Measurements from ENCODE around the gene MAPKAPK2. TPM values are rescaled to one million over a fixed set of nuclear protein-coding genes. Genes with fewer than 3 reads are reported as not detected.
A peak's percentile ranks its signal among the peaks of the same experiment; 100 is the strongest.

MAPKAPK2 gene
- total and polyA plus RNA-seq, 2 experiments from 2014 or later: 7.5 to 63.3 TPM

DNA sequence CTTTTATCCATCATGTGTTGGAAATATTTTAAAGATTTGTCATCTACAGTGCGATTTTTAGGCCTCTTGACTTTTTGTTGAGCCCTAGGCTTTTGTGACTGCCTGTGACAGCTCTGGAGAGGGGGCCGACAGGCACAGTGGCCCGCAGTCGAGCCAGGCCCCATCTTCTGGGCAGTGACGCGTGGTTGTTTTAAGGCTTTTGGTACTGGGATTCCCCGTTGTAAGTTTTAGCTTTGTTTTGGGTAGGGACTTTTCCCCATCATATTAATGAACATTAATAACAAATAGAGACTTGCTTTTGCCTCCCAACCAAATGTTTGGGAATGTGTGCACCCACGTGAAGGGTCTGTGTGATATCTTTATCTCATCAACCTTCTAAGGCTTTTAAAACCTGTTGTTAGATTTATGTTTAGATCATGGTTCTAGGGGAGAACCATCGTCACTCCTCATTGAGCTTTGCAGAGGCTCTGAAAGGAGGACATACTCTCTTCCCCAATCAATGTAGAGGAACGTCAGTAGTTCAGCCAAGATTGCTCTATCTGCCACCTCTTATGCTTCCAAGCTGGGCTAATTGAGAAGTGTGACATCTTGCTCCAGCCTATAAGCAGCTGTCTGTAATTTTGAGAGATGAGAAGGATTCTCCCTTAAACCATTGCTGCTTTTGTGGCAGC lies 34.6 kb downstream of the MAPKAPK2 start:
- no peak overlapping the region for H3K4me3 ChIP-seq
- H3K9me3 ChIP-seq (ENCODE audit: low read depth): no peaks in the 10 kb centered on the region
- H3K79me2 ChIP-seq (ENCODE audit: insufficient read depth): peaks cover 98% of the 10 kb centered on the region
- no peak overlapping the region for H2AFZ ChIP-seq
- 0 out of 2 replicates have a peak, but pooled peaks cover 3% of the 10 kb centered on the region for H3K36me3 ChIP-seq (ENCODE audit: low read depth)
- no peak for DNase-seq
- H3K27ac ChIP-seq: no peak overlapping the region
- no peak overlapping the region for H3K4me2 ChIP-seq (ENCODE audit: unreplicated experiment)
- H3F3A ChIP-seq (ENCODE audit: insufficient read depth): peaks cover 36% of the 10 kb centered on the region
- H3K9ac ChIP-seq: no peak overlapping the region
- H3K9me2 ChIP-seq (ENCODE audit: insufficient read depth): no peaks in the 10 kb centered on the region
- H3K4me1 ChIP-seq (ENCODE audit: insufficient read depth): peaks cover 47% of the 10 kb centered on the region
- TF ChIP-seq EZH2 (IDR thresholded peaks at IDR 0.05; ENCODE audit: insufficient read depth, poor library complexity, severe bottlenecking): no peak
- TF ChIP-seq EZH2phosphoT487 (IDR thresholded peaks at IDR 0.05; ENCODE audit: insufficient read depth, low read depth): no peak
- 91% methylated on average over 10 of the region's 10 CpGs for WGBS, 2 experiments (ENCODE audit: low coverage in 1 of 2, low lambda C conversion rate in 2 of 2, missing lambda C conversion rate in 2 of 2)
- peaks cover 20% of the 10 kb centered on the region for H4K20me1 ChIP-seq (ENCODE audit: insufficient read depth)
- in situ Hi-C loops (cut with MboI): no loop called here
- H3K27me3 ChIP-seq (replicated peaks; ENCODE audit: insufficient read depth): no peaks in the 10 kb centered on the region

DNA sequence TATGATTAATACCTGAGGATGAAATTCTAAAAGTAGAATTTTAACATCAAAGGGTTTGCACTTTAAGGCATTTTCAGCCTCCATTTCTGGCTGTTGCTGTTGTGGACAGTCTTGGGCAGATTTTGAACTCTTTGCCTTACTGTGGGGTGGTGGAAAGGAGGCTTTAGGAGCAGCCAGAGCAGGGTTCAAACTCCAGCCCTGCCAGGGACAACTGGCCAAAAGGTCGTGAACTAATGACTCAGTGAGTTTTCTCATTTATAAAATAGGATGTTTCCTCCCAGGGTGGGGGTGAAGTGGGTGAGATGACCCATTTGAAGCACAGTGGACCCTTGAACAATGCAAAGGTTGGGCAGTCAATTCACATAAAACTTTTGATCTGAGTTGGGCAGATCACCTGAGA lies 36.7 kb downstream of the MAPKAPK2 start:
- H3K27ac ChIP-seq: no peak overlapping the region

DNA sequence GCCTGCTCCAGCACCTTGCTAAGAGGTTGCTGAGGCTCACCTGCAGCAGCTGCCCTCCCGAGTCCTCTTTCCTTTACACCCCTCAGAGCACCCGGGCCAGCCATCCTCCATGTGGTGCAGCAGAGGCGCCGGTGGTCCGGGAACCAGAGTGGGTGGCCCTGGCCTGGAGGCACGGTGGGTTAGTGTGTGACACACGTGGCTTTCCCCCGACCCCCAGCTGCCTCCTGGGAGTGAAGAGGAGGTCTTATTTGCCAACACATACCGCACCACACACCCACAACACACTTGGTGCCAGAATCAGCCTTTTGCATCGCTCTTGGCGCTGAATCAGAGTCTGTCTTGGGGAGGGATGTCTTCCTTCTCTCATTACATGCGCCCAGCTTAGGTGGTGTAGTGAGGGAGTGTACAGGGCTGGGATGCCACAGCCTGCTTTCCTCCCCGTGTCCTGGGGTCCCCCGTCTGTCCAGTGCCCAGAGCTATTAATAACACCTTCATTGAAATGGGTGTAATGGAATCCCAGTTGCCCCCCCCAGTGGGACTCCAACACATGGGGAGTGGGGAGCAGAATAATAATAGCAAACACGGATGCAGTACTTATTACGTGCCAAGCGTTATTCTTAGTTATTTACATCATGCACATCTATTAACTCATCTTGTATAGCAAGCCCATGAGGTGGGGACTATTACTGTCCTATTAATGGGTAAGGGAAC lies 38.2 kb downstream of the MAPKAPK2 start:
- peaks cover 43% of the 10 kb centered on the region for H3K4me1 ChIP-seq (ENCODE audit: insufficient read depth)
- peaks cover 29% of the 10 kb centered on the region for H3F3A ChIP-seq (ENCODE audit: insufficient read depth)
- DNase-seq: peak; percentile 46
- H3K27me3 ChIP-seq (replicated peaks; ENCODE audit: insufficient read depth): no peaks in the 10 kb centered on the region
- H4K20me1 ChIP-seq (ENCODE audit: insufficient read depth): peaks cover 26% of the 10 kb centered on the region
- H3K9ac ChIP-seq: peak overlapping the region; percentile 72
- in situ Hi-C loops (cut with MboI): no loop called here
- 0 out of 2 replicates have a peak, but pooled peaks cover 2% of the 10 kb centered on the region for H3K36me3 ChIP-seq (ENCODE audit: low read depth)
- H3K79me2 ChIP-seq (ENCODE audit: insufficient read depth): peaks cover 98% of the 10 kb centered on the region
- 76 to 80% methylated on average over 17 of the region's 17 CpGs for WGBS, 2 experiments (ENCODE audit: low coverage in 1 of 2, low lambda C conversion rate in 2 of 2, missing lambda C conversion rate in 2 of 2)
- peak overlapping the region; percentile 94 for H3K27ac ChIP-seq
- H3K9me2 ChIP-seq (ENCODE audit: insufficient read depth): no peaks in the 10 kb centered on the region
- H2AFZ ChIP-seq: no peak overlapping the region
- no peaks in the 10 kb centered on the region for H3K9me3 ChIP-seq (ENCODE audit: low read depth)
- TF ChIP-seq EZH2phosphoT487 (IDR thresholded peaks at IDR 0.05; ENCODE audit: insufficient read depth, low read depth) (no peak), EZH2 (IDR thresholded peaks at IDR 0.05; ENCODE audit: insufficient read depth, poor library complexity, severe bottlenecking) (no peak)
- H3K4me2 ChIP-seq (ENCODE audit: unreplicated experiment): peak overlapping the region; percentile 74
- H3K4me3 ChIP-seq: no peak overlapping the region; the same call in 1 of the 2 replicates

More for the DNA sequence above, 36.7 kb downstream of the MAPKAPK2 start:
- Histone ChIP-seq H3K4me3 (no peak overlapping the region), H3K79me2 (ENCODE audit: insufficient read depth) (peaks cover 98% of the 10 kb centered on the region), H3K4me1 (ENCODE audit: insufficient read depth) (peaks cover 55% of the 10 kb centered on the region), H3K9ac (no peak overlapping the region), H3K9me2 (ENCODE audit: insufficient read depth) (no peaks in the 10 kb centered on the region), H3K27me3 (replicated peaks; ENCODE audit: insufficient read depth) (no peaks in the 10 kb centered on the region), H3K4me2 (ENCODE audit: unreplicated experiment) (no peak overlapping the region), H4K20me1 (ENCODE audit: insufficient read depth) (peaks cover 15% of the 10 kb centered on the region), H3F3A (ENCODE audit: insufficient read depth) (peaks cover 39% of the 10 kb centered on the region), H2AFZ (no peak overlapping the region), H3K36me3 (ENCODE audit: low read depth) (0 out of 2 replicates have a peak, but pooled peaks cover 3% of the 10 kb centered on the region), H3K9me3 (ENCODE audit: low read depth) (no peaks in the 10 kb centered on the region)
- TF ChIP-seq EZH2 (IDR thresholded peaks at IDR 0.05; ENCODE audit: insufficient read depth, poor library complexity, severe bottlenecking) (no peak), EZH2phosphoT487 (IDR thresholded peaks at IDR 0.05; ENCODE audit: insufficient read depth, low read depth) (no peak)
- in situ Hi-C loops (cut with MboI): no loop called here
- 95 to 100% methylated on average over 1 of the region's 1 CpG for WGBS, 2 experiments (ENCODE audit: low coverage in 1 of 2, low lambda C conversion rate in 2 of 2, missing lambda C conversion rate in 2 of 2)
- DNase-seq: no peak

DNA sequence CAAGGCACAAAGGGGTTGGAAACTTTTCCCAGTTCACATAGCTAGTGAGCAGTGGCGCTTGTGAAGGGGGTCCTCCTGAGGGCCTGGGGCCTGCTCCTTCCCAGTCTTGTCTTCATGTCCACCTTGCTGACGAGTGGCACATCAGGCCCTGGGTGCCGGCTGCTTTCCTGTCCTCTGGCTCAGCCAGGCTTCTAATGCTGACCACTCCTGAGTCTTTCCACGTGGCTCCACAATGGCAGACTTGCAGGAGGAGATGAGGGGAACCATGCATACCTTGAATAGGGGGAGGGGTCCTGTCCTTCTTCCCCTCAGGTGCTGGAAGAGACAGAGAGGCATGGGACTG lies 38.7 kb downstream of the MAPKAPK2 start:
- H3K27me3 ChIP-seq (replicated peaks; ENCODE audit: insufficient read depth): no peaks in the 10 kb centered on the region
- in situ Hi-C loops (cut with MboI): no loop called here
- H3K4me2 ChIP-seq (ENCODE audit: unreplicated experiment): peak overlapping the region; percentile 74
- no peaks in the 10 kb centered on the region for H3K9me3 ChIP-seq (ENCODE audit: low read depth)
- WGBS, 2 experiments (ENCODE audit: low coverage in 1 of 2, low lambda C conversion rate in 2 of 2, missing lambda C conversion rate in 2 of 2): 65 to 74% methylated on average over 4 of the region's 4 CpGs
- no peak for TF ChIP-seq EZH2phosphoT487 (IDR thresholded peaks at IDR 0.05; ENCODE audit: insufficient read depth, low read depth)
- TF ChIP-seq EZH2 (IDR thresholded peaks at IDR 0.05; ENCODE audit: insufficient read depth, poor library complexity, severe bottlenecking): no peak
- no peak for DNase-seq
- H3K4me3 ChIP-seq: peak overlapping the region; percentile 37; the same call in 1 of the 2 replicates
- H3K79me2 ChIP-seq (ENCODE audit: insufficient read depth): peaks cover 98% of the 10 kb centered on the region
- H3K4me1 ChIP-seq (ENCODE audit: insufficient read depth): peaks cover 42% of the 10 kb centered on the region
- H2AFZ ChIP-seq: no peak overlapping the region
- H3F3A ChIP-seq (ENCODE audit: insufficient read depth): peaks cover 28% of the 10 kb centered on the region
- H3K9me2 ChIP-seq (ENCODE audit: insufficient read depth): no peaks in the 10 kb centered on the region
- H3K27ac ChIP-seq: peak overlapping the region; percentile 94
- H4K20me1 ChIP-seq (ENCODE audit: insufficient read depth): peaks cover 26% of the 10 kb centered on the region
- no peaks in the 10 kb centered on the region for H3K36me3 ChIP-seq (ENCODE audit: low read depth)
- peak overlapping the region; percentile 72 for H3K9ac ChIP-seq

All from GM23248 (cell line).